GM21360 (cell line): ENCODE data around the gene PDC.
A peak's percentile ranks its signal among the peaks of the same experiment; 100 is the strongest.

ENCODE experiments used
- ATAC-seq: cut with Tn5 transposase; IDR thresholded peaks from one replicate; pipeline ENCODE4 v1.9.1; 2021; ENCODE audit warnings: mild to moderate bottlenecking, moderate library complexity; ENCODE audit not compliant: unreplicated experiment

The PDC gene

DNA sequence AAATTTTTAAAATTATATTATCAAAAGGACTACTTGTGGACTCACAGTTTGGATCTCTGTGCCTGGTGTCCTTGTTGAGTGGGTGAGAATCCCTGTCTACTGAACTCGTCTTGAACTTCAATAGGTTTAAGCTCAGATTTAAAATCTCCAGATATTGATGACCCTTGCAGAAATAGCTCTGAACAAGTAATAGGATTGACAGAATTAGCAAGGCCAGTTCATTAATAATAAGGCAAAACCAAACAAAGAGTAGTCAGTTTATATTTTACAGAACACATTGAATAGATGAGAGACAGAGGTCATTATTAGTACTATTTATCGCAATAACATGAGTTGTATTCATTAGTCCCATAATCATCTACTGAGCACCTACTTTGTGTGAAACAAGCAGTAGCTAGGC lies at the start of gene PDC:
Gene PDC (minus strand): TSS at position 101 of the 400 bp plus-strand sequence. CDS start 11,655 bp downstream, outside the sequence.
- no peak for ATAC-seq

DNA sequence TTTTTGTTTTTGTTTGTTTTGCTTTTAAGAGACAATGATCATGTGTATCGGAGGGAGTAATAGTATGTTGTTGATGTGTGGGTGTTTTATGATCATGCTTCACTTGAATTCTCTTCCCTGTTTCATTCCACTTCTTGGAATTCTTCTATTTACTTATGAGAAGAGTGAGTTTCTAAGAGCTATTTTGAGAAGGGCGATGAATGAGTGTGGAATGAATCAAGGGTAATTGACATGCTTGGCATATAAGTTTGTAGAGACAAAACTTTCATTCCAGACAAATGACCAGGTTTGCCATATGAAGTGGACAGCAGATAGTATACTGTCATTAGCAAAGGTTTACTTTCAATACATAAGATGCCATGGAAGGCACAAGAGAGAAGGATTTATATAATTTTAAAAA lies 42.3 kb upstream of the PDC start:
- ATAC-seq: no peak

DNA sequence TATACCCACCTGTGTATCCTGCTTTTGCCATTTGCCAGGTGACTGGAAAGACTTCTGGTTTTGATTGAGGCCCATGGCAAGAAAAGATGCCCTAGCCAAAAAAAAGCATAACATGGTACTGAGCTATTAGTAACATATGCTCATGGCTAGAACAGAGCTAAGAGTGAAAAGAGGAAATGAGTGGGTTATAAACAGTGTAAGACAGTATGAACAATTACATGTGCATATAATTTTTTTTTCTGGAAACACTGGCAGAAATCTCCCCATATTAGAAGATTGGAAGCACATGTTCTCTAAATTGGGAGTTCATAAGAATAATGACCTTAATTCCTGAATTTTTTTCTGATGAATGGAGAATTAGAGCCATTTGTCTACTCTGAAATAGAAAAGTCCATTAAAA lies 41.2 kb upstream of the PDC start:
- ATAC-seq: peak; percentile 68

- no peak for ATAC-seq
These were observed 39.9 kb upstream of the PDC start for GRCh38 chr1:186500804-186501203.

GRCh38 chr1:186499571-186499970 lies 38.7 kb upstream of the PDC start:
- ATAC-seq: no peak

- ATAC-seq: no peak
These were observed 37.9 kb upstream of the PDC start for GRCh38 chr1:186498695-186499389.

- ATAC-seq: no peak
These were observed 37.2 kb upstream of the PDC start for GRCh38 chr1:186498071-186498470.

GRCh38 chr1:186497651-186498050 lies 36.7 kb upstream of the PDC start:
- ATAC-seq: no peak

DNA sequence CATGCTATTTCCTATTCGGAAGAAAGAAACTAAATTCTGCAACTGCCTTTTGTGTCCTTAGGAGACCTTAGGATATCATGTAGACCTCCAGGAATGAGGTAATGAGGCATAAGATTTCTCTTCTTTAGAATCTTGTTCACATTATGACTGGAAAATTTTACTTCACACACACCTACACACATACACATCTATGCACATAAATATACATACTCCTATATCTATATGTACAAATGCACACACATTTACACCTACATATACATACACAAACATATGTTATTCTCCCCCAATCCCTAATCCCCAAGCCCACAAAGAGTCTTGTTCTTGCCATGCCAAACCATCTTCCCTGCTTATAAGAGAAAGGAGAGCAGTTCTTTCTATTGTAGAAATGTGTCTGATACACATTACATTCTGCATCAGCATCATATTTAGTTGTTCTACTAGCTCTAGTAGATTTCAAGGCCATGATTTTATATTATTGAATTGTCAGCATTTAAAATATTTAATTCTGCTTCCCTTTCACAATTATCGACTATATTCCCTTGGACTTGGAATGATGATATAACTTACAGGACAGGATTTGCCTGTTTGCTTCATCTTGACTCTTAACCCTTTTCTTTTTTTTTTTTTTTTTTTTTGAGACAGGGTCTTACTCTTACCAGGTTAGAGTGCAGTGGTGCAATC lies 35.4 kb upstream of the PDC start:
- ATAC-seq: no peak

DNA sequence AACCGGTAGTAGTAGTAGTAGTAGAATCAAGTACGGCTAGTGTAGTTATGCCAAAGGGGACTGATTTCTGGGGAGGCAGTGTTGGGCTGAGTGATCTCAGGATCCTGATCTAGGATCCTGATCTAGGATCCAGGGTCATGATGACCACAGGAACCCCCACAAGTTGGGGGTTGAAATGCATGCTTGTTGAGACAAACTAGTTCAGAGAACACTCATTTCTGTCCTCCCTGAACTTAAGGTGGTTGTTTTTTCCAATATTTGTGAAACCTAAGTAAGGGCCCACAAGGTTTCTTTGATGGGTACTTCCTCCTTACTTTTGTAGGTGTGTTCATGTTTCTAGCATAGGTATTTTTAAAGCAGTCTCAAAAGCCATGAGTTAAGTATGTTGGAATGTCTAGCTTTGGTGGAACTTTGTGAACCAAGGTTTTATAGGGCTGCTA lies 33.9 kb upstream of the PDC start:
- ATAC-seq: peak; percentile 68

DNA sequence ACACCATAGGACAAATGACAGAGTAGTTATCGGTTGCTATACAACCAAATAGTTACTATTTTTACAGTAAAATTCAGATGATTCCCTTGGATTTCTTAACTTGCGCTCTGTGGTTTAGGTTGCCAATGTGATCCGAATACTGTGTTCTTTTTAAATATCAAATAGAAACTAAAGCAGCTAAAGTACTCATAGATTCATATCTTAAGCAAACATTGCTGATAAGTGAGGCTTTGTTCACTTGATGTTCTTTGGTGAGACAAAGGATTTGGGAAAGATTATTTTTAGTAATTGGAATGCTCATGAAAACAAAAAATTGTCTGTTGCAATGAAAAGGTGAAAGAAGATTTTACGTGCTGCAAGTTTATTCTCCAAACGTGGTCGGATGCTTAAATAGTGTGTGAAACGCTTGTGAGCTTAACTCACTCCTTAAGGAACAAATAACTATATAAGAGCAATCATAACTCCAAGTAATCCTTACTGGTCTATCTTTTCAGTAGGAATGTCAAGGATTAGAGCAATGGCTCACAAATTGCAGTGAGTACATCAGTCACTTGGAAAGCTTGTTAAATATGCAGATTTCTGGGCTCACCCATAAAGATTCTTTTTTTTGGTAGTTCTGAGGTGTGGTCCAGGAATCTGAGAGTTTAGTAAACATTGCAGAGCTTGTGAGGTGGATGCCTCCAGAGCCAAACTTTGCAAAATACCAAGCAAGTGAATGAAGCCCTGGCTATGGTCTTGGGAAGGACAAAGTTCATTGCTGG lies 31.8 kb upstream of the PDC start:
- ATAC-seq: no peak

- no peak for ATAC-seq
These were observed 30.4 kb upstream of the PDC start for GRCh38 chr1:186491336-186491735.

- no peak for ATAC-seq
These were observed 26.2 kb upstream of the PDC start for GRCh38 chr1:186487163-186487562.

DNA sequence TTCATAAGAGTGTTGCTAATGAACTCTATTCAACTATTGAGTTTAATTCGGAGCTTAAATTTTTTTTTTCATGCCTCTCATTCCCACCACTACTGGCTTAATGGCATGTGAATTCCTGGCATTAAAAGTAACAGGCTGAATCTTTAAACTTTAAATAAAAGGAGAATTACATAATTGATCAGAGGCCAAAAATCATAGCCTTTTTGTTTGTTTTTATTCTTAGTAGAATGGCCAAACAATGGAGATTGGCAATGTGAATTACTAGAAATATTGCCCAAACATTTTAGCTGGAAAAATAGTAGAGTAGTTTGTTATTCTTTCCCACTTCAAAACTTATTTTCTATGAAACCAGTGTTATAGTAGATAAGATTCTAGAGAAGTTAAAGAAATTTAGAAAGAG lies 25.1 kb upstream of the PDC start:
- no peak for ATAC-seq

GRCh38 chr1:186483561-186483960 lies 22.6 kb upstream of the PDC start:
- no peak for ATAC-seq

- peak; percentile 86 for ATAC-seq
These were observed 21.8 kb upstream of the PDC start for GRCh38 chr1:186482661-186483255.

DNA sequence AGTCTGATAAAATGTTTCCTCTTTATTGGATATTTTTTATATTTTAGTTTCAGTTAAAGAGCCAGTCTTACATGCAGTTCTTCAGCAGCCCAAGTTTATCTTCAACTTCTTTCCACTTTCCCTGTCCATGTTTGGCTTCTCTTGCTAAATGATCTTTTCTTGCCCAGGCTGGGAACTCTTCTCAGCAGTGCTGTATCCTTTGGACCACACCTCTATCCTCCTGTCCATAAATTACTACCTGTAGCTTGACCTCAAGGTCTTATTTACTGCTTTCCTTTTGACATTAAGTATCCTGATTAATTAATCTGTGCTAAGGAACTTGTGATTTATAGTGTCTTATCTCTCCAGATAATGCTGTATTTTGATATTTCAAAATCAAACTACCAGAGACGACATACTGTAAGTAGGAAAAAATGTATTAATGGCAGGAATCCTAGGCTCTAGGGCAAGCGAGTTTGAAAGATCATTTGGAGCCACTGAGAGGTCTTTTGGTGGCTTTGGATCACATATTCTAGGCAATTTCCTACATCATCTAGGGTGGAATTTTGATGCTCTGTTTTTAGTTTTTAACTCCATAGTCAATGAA lies 20.5 kb upstream of the PDC start:
- no peak for ATAC-seq

DNA sequence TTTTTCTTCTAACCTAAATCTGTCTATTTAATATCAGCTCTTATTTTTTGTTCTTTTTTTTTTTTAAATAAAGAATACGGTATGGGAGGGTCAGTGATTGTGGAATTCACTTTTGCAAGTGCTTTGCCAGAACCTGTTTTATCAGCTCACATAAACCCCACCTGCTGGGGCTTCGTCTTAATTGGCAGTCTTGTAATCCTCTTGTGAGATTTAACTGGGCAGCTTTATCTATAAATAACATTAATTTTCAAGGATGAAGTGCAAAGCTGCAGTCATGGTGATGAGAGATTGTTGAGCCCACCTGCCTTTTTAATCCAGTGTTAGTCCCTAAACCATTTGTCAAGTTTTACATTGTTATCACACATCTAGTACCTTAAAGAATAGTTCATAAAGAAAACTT lies 18.2 kb upstream of the PDC start:
- ATAC-seq: no peak

- ATAC-seq: no peak
These were observed 15.5 kb upstream of the PDC start for GRCh38 chr1:186476264-186477040.

- no peak for ATAC-seq
These were observed 13.3 kb upstream of the PDC start for GRCh38 chr1:186474208-186474607.
